NB4 (cell line): ENCODE measurements around the gene ADAMTS3.

Experiments used
- DNase-seq: peaks from one replicate; pipeline ENCODE4 v3.0.0; 2010; ENCODE audit warnings: low read depth
- H3K4me3 ChIP-seq: one replicate; pipeline ENCODE4 v1.5.1; 2011; ENCODE audit warnings: mild to moderate bottlenecking, low read depth, low read length, moderate library complexity
- MYC ChIP-seq: IDR thresholded peaks from 2 replicates; pipeline ENCODE4 v1.6.1; 2011; ENCODE audit warnings: low read depth, low read length
- POLR2A ChIP-seq: IDR thresholded peaks from 2 replicates; pipeline ENCODE4 v1.6.1; 2011; ENCODE audit warnings: mild to moderate bottlenecking; ENCODE audit not compliant: insufficient read length; ENCODE audit errors: extremely low read depth
- TF ChIP-seq, protein P1 (sequence below): IDR thresholded peaks from one replicate; pipeline ENCODE4 v1.5.1; 2012; ENCODE audit warnings: low read depth, low read length
- TF ChIP-seq, protein P2 (sequence below): IDR thresholded peaks from 2 replicates; pipeline ENCODE4 v1.6.1; 2011; ENCODE audit warnings: low read depth, low read length

The ADAMTS3 gene

DNA sequence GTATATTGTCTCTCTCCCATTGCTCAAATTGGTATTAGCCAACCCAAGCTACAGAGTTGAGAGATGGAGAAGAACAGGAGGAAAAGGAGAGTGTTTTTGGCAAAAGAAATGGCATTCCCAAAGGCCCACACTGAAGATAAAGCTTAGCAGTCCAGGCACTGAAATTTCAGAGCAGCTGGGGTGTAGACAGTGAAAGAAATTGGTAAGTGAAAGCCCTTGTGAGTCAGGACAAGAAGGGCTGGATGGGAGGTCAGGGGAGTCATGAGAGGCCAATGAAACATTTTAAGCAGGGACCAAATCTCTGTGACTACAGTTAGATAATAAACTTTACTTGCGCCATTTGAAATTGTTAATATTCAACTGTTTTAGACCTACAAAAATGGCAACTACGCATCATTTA lies 177.7 kb downstream of the ADAMTS3 start:
- TF ChIP-seq MYC: no peak
- TF ChIP-seq, protein P1, sequence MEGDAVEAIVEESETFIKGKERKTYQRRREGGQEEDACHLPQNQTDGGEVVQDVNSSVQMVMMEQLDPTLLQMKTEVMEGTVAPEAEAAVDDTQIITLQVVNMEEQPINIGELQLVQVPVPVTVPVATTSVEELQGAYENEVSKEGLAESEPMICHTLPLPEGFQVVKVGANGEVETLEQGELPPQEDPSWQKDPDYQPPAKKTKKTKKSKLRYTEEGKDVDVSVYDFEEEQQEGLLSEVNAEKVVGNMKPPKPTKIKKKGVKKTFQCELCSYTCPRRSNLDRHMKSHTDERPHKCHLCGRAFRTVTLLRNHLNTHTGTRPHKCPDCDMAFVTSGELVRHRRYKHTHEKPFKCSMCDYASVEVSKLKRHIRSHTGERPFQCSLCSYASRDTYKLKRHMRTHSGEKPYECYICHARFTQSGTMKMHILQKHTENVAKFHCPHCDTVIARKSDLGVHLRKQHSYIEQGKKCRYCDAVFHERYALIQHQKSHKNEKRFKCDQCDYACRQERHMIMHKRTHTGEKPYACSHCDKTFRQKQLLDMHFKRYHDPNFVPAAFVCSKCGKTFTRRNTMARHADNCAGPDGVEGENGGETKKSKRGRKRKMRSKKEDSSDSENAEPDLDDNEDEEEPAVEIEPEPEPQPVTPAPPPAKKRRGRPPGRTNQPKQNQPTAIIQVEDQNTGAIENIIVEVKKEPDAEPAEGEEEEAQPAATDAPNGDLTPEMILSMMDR: no peak
- TF ChIP-seq, protein P2, sequence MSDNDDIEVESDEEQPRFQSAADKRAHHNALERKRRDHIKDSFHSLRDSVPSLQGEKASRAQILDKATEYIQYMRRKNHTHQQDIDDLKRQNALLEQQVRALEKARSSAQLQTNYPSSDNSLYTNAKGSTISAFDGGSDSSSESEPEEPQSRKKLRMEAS: no peak
- TF ChIP-seq POLR2A: no peak
- DNase-seq: no peak
- H3K4me3 ChIP-seq: no peak overlapping the region

DNA sequence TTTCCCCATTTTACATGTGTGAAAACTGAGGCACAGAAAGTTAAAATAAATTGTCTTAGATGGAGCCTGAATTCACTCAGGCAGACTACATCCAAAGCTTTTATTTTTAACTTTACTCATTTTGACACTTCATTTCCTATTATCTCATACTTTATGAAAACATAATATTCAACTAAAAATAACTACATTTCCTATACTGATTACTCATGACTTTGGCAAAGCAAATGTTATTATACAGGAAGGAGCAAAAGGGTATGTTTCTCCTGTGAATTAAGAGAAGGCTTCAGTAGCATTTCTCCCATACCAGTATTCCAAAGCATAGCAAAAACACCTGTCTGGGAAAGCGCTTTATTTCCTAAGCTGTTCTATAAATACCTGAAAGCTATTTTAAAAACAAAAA lies 178.6 kb downstream of the ADAMTS3 start:
- DNase-seq: no peak
- TF ChIP-seq, protein P2: no peak
- TF ChIP-seq, protein P1: no peak
- H3K4me3 ChIP-seq: no peak overlapping the region

DNA sequence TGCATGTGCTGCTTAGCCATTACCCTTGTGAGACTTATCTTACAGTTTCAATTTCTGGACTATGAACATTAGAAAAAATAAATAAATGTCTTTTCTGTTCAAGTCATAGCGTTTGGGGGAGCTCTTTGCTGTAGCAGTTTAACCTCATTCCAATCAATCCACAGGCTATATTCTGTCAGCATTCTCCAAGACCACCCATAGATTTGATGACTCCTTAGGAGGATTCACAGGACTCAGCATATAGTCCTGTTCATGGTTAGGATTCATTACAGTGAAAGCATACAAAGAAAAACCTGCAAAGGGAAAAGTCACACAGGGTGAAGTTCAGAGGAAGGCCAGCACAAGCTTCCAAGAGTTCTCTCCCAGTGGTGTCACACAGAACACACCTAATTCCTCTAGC lies 180.5 kb downstream of the ADAMTS3 start:
- no peak overlapping the region for H3K4me3 ChIP-seq
- no peak for DNase-seq
- TF ChIP-seq POLR2A (no peak), MYC (no peak)
- TF ChIP-seq, protein P1: no peak
- TF ChIP-seq, protein P2: no peak

DNA sequence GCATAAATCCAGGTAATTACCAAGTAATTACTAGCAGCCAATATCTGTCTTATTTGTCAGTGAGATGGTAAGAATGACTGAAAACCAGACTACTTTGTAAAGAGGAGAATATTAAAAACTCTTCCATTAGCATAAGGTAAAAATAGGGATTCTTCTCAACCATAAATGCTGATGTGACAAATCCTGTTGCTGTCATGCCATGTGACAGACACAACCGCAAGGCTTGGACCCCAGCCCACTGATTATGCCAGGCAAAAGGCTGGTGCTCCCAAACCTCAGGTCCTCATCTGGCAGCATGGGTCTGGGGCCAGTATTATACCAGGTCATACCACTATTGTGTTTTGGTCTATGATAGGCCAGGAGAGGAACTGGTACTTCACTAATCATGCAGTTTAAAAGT lies 181.1 kb downstream of the ADAMTS3 start:
- no peak for DNase-seq
- no peak overlapping the region for H3K4me3 ChIP-seq
- TF ChIP-seq MYC (no peak), POLR2A (no peak)
- TF ChIP-seq, protein P2: no peak
- TF ChIP-seq, protein P1: no peak

DNA sequence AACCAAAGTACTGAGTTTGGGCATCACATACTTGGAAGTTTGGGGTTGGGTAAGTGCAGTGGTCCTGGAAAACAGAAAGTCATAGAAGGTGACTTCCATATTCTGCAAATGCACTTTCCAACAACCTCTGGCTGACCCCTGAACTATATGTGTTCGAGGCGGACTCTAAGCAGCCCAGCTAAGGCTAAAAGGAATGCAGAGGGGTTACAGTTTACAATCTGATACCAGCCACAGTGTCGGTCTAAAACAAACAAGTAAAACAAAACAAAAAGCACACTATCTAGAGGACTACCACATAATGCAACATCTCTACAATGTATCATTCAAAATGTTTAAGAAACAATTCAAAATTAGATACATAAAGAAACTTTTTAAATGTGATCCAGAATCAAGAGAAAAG lies 185.6 kb downstream of the ADAMTS3 start:
- TF ChIP-seq, protein P2: no peak
- TF ChIP-seq MYC: no peak
- TF ChIP-seq, protein P1: no peak
- TF ChIP-seq POLR2A: no peak
- no peak overlapping the region for H3K4me3 ChIP-seq
- DNase-seq: no peak

DNA sequence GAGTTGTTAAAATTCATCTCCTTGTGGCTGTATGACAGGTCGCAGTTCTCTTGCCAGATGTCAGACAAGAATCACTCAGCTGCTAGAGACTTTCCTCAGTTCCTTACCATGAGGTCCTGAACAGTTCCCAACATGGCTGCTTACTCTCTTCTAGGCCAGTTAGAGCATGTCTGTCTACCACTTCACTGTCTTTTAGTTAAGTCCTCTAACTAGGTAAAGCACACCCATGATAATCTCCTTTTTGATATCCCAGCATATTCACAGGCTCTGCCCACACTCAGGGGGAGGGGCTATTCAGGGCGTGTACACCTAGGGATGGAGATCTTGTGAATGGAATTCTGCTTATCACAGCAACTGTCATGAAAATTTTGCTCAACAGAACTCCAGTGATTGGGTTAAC lies 190.1 kb downstream of the ADAMTS3 start:
- H3K4me3 ChIP-seq: no peak overlapping the region
- no peak for DNase-seq
- TF ChIP-seq MYC: no peak
- TF ChIP-seq, protein P2: no peak
- TF ChIP-seq, protein P1: no peak
- TF ChIP-seq POLR2A: no peak
